CD4-positive, alpha-beta T cell treated with Interleukin-21 for 1 hour (primary cell): Measurements from ENCODE around the gene ZXDC.

Experiments used
- DNase-seq: peaks from one replicate; pipeline ENCODE4 v3.0.0-alpha.2; 2020

ZXDC gene, protein sequence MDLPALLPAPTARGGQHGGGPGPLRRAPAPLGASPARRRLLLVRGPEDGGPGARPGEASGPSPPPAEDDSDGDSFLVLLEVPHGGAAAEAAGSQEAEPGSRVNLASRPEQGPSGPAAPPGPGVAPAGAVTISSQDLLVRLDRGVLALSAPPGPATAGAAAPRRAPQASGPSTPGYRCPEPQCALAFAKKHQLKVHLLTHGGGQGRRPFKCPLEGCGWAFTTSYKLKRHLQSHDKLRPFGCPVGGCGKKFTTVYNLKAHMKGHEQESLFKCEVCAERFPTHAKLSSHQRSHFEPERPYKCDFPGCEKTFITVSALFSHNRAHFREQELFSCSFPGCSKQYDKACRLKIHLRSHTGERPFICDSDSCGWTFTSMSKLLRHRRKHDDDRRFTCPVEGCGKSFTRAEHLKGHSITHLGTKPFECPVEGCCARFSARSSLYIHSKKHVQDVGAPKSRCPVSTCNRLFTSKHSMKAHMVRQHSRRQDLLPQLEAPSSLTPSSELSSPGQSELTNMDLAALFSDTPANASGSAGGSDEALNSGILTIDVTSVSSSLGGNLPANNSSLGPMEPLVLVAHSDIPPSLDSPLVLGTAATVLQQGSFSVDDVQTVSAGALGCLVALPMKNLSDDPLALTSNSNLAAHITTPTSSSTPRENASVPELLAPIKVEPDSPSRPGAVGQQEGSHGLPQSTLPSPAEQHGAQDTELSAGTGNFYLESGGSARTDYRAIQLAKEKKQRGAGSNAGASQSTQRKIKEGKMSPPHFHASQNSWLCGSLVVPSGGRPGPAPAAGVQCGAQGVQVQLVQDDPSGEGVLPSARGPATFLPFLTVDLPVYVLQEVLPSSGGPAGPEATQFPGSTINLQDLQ

DNA sequence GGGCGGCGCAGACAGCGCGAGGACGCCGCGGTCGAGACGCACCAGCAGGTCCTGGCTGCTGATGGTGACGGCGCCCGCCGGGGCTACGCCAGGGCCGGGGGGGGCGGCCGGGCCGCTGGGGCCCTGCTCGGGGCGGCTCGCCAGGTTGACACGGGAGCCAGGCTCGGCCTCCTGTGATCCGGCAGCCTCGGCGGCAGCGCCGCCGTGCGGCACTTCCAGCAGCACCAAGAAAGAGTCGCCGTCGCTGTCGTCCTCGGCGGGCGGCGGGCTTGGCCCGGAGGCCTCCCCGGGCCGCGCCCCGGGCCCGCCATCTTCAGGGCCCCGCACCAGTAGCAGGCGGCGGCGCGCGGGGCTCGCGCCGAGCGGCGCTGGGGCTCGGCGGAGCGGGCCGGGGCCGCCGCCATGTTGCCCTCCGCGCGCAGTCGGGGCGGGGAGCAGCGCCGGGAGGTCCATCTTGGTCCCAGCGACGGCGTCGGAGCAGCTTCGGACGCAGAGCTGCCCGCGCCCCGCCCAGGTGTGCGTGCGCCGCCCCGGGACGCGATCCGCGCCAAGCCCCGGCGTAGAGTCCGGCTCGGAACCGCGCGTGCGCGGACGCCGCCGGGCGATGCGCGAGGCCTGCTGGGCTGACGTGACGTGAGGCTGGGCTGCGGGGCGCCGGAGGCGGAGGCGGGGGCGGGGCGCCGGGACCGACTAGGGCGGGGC lies at the start of gene ZXDC:
Gene ZXDC (minus strand): TSS at position 479 of the 702 bp plus-strand sequence. CDS start 26 bp downstream, at position 453.
- DNase-seq = peak; percentile 94

GRCh38 chr3:126525091-126525852 lies 49.6 kb upstream of the ZXDC start:
- DNase-seq = no peak

- no peak for DNase-seq
Observed at GRCh38 chr3:126524429-126524988, 48.8 kb upstream of the ZXDC start.

DNA sequence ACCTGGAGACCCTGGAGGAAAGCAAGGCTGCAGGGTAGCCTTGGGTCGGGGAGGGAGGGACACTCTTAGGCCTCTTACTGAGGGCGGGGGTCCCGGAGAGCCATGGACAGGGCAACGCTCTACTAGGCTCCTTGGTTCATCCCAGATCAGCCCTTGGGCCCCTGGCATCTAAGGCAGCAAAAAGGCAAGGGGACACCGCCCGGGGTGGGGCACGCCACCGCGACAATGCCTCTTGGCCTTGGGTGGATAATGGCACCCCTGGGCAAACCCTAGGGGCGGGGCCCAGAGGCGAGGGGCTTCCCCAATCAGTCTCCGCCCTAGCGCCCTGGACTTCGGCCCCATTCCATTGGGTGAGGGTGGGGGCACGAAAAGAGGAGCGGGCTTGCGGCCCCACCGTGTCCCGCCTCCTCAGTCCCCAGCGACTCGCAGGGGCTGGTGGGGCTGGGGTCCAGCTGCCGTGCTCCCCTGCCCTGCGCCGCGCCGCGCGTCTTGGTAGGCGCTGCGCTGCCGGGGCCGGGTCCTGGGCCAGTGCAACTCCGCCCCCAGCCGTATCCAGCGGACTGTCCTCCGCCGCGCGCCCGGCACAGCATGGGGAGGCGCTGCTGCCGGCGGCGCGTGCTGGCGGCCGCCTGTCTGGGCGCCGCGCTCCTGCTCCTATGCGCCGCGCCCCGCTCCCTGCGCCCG lies 48.2 kb upstream of the ZXDC start, which contains the start of gene CHST13:
Gene CHST13 (plus strand): TSS at position 411 of the 684 bp plus-strand sequence. CDS start 178 bp downstream, at position 589.
- no peak for DNase-seq

- DNase-seq = peak; percentile 24
Observed at GRCh38 chr3:126522363-126522788, 46.7 kb upstream of the ZXDC start.

DNA sequence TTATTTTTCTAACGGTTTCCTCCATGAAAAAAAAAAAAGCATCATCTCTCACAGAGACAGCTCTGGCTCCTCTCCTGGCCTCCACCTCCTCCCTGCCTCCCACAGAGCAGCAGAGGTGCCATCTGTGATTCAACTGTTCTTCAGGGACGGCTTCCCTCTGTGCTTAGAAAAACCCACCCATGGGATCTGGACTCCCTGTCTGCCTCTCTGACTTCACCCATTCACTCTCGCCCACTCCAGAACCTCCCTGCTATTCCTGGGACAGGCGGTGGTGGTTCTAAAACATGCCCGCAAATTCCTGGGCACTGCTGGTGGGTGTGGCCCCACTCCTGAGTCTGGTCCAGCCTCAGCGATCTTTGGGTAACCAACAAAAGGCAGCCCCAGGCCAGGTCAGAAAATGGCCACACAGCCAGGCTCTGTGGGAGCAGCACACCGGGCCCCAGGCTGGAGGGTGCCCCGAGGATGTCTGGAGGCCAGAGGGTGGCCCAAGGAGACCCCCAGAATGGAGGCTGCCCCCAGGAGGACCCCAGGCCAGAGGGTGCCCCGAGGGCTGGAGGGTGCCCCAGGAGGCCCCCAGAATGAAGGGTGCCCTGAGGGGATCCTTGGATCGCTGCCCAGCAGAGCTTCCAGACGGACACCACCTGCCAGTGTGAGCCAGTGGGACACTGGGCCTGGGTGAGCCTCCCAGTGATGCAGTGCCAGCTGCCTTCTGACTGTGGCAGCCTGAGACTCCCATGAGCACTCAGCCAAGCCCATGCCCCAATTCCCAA lies 45.6 kb upstream of the ZXDC start:
- DNase-seq = no peak

- no peak for DNase-seq
Observed at GRCh38 chr3:126519506-126520455, 44.1 kb upstream of the ZXDC start.

GRCh38 chr3:126518779-126519177 lies 43.1 kb upstream of the ZXDC start:
- DNase-seq = no peak

- DNase-seq = no peak
Observed at GRCh38 chr3:126517986-126518778, 42.5 kb upstream of the ZXDC start.

- DNase-seq = no peak
Observed at GRCh38 chr3:126517291-126517951, 41.7 kb upstream of the ZXDC start, which contains the start of gene UROC1. UROC1 (minus strand) TSS chr3:126517773; CDS start chr3:126517719, 54 bp downstream.

DNA sequence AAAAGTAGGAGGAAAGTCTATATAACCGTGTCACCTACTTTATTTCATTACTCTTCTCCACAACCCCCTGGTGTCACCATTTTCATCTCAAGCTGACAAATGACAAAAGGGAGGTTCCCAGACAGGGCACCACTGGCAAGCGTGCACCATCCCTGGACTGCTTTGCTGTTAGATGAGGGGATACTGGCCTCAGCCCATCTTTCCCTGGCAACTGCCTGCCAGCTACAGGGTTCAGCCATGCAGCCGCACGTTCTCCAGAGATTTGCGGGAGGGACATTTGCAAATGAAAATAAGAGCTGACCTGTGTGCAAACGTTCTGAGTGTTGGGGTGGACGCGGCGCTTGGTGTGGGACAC lies 41.2 kb upstream of the ZXDC start:
- DNase-seq = no peak

GRCh38 chr3:126516152-126516935 lies 40.7 kb upstream of the ZXDC start:
- DNase-seq = no peak

DNA sequence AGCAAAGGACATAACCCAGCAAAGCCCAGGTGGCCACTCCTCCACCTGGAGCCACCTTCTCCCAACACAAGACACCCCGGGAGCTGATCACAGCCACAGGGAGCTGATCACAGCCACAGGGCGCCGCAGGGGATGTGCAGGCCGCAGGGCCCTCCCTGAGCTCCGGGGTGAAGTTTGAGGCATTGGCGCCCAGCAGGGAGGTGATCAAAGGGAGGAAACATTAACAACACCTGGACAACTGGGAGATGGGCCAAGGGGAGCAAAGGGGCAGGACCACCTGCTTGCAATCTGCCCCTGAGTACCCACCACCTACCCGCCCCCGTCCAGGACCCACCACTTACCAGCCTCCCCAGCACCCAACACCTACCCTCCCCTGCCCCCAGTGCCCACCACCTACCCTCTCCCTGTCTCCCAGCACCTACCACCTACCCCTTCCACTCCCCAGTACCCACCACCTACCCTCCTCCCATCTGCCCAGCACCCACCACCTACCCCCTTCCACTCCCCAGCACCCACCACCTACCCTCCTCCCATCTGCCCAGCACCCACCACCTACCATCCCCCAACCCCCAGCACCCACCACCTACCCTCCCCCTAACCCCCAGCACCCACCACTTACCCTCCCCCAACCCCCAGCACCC lies 39.5 kb upstream of the ZXDC start:
- DNase-seq = no peak

- no peak for DNase-seq
Observed at GRCh38 chr3:126514161-126514560, 38.5 kb upstream of the ZXDC start.

DNA sequence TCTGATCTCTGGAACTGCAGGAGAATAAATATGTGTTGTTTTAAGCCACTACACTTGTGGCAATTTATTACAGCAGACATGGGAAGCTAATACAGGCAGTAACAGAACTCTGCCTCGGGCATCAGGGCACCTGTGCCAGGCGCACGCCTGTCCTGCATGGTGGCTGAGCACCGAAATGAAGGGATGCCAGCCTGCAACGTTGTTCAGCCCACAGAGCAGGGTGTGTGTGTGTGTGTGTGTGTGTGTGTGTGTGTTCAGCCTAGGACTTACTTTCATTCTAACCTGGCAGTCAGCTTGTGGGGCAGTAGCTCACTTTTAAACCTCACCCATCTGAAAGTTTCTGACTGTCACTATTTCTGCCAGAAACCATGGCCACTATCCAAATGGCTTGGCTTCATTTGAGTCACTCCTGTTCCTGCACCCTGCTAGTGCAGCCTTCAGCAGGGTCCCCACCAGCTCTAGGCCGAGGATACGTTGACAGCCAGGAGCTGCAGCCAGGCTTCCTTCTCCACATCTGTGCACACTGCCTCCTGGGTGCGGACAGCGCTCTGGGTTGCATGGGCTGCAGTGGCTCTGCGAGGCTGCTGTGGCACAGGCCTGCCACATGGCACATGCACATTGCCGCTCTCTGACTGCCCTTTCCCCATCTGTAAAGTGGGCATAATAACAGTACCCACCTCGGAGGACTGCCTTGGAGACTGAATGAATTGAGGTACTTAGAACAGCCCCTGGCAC lies 37.4 kb upstream of the ZXDC start:
- DNase-seq = no peak

DNA sequence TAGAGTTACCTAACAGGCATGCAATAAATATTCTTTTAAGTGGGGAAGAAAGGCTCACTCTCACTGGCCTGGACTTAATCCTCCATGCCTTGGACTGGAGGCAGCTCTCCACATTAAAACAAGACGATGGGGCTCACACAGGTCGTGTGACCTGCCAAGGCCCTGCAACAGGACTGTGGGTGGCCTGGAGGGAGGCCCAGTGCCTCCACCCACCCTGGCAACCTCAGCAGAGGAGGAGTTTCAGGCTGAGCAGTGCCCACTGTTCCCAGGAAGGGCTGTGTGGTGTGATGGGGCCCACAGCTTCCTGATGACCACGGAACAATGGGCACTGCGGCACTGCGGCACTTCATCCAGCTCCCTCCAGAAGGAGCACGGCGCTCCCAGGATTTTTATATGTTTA lies 36.3 kb upstream of the ZXDC start:
- no peak for DNase-seq
